GM18951 (cell line): ENCODE measurements around the gene GRM3.

Experiments used
- POLR2A ChIP-seq: IDR thresholded peaks from 4 replicates; pipeline ENCODE4 v1.6.1; 2011; ENCODE audit warnings: mild to moderate bottlenecking; ENCODE audit not compliant: insufficient read length, insufficient read depth; ENCODE audit errors: extremely low read depth
- in situ Hi-C: fragments of 300-500 bp; cut with MboI; formaldehyde crosslinking; loops from one replicate; pipeline ENCODE4 v1.12.0; 2022; ENCODE audit warnings: low sequenced_read_pairs, mixed read lengths, inconsistent platforms; ENCODE audit not compliant: unreplicated experiment

GRM3 gene

DNA sequence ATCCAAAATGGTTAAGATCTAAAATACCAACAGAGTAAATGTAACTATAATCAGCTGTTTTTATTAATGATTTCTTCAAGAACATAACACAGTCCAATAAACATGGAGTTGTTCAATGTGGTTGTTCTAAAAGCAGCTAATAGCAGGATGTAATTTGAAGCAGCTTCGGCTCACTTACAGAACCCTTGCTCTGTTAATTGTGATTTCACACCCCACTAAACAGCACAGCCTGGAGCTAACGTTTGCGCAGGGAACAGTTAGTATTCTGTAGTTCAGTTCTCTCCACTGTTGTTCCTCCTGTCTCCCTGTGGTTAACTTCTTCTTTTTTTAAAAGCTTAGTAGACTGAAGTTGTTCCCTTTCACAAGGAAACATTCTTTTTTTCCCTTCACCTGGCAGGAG lies 104.0 kb downstream of the GRM3 start:
- in situ Hi-C loops = no loop called here
- TF ChIP-seq POLR2A = no peak

DNA sequence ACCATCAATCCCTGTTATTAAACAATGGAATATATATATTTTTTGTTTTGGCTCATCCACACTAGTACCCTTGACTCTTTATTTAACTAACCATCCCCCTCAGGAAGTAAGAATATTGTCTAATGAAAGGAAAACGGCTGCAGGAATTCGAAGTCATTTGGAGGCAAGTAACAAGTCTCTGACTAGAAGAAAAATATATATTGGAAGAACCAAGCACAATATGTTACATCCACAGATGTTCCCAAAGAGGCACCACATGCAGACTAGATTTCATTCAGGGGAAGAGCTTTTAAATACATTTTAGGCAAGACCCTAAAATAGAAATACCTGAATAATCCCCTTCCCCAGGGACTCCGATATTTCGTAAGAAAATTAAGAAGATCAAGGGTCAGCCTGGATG lies 104.5 kb downstream of the GRM3 start:
- in situ Hi-C loops = no loop called here

DNA sequence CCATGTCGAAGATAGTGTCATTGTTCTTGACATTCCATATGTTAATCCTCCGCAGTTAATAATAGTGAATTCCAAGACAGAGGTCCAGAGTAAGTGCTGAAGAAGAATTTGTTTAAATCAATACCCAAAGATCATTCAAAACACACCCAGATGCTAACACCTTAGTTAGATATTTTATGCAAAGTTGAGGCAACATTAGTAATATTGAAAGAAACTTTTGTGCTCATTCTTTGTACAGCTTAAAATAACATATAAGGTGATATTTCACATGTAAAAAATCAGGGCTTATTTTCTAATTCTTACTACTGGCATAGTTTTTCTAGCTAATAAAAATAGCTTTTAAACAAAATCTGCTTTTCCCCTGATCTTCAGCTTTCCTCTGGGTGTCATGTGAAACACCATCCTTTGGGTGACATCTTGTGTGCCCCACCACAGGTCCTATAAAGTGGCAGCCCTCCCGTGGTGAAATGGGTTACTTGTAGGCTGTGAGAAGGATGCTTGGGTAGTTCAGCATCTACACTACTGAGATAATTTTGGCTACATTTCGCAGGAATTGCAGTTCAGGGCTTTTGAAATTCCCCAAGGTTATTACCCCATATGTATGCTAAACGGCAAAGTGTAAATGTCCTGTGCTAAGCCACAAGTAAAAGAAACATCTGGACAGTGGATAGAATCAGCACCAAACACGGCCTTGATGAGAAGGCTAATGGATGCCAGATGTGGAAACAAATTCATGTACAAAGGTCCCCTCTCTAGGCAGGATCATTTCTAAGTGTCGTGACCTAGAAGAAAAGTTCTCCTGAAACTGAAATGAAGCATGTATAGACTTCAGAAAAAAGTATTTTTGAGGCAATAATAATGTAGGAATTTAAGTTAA lies 105.4 kb downstream of the GRM3 start:
- in situ Hi-C loops = no loop called here
- no peak for TF ChIP-seq POLR2A

More for the DNA sequence above, 104.5 kb downstream of the GRM3 start:
- no peak for TF ChIP-seq POLR2A

DNA sequence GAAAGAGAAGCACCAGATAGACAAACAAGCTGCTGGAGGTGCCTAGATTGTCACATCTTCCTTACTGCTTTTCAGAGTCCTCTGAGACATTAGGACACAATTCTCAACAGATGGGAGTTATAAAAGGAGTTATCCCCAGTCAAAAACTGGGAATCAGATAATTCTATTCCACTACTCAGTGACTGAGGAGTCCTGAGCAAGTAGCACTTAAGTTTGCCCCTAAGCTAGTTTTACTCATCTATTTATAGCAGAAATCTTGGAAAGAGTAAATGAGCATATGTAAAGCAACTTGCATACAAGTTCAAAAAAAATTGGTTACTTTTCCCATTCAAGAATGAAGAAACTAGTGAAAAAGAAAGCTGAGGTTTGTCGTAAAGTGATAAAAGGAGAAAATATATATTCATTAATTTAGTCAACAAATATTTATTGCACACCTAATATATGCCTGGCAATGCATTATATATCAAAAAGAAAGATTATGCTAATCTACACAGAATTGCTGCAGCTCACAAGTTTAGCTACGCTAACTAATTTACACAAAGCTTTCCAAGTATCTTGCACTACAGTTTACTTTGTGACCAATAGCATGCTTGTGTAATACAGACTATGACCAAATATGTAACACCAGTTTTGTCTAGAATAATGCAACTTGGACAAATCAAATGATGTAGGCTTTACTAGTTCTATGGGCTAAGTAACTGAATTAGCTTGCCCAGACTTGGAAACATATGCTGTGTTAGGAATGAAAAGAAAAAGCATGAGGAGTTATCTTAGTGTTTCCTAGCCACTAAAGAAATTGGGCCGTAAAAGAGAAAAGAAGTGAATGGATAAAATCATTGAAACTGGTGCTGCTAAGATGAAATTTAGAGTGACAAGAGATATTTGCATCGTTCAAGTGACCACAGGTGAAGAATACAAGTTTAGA lies 106.3 kb downstream of the GRM3 start:
- in situ Hi-C loops = no loop called here
- TF ChIP-seq POLR2A = no peak

DNA sequence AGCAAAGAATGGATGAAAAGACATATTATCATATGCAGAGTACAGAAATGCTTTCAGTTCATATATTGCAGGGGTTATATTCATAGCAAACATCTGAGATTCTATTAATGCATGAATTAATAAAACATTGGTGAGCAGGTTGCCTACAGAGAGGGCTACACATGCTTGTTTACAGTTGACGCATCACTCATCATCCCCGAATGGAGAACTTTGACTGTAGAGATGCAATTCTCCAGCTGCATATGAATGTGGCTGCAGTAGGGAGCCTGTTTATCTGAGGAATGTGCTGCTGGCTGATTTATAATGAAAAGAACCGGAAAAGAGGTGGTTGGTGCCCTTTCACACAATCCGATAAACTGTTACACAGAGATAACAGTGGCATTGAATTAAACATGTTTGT lies 116.5 kb downstream of the GRM3 start:
- in situ Hi-C loops = no loop called here
- TF ChIP-seq POLR2A = no peak

DNA sequence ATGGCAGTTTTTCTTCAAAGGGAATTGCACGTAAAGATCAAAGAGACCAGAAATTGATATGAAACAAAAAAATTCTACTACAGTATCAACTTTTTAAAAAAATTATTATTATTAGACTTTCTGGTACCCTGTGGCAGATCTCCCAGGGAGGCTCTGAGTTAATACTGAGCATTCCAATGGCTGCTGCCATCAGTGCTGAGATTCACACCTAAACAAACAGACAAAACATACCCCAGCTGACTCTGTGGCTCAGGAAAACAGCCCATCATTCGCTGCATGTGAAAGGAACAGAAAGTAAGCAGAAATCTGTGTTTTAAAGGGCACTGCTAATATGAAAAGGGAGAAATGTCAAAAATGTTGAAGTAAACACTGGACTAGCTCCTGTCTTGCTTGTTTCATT lies 118.4 kb downstream of the GRM3 start:
- TF ChIP-seq POLR2A = no peak
- in situ Hi-C loops = no loop called here

DNA sequence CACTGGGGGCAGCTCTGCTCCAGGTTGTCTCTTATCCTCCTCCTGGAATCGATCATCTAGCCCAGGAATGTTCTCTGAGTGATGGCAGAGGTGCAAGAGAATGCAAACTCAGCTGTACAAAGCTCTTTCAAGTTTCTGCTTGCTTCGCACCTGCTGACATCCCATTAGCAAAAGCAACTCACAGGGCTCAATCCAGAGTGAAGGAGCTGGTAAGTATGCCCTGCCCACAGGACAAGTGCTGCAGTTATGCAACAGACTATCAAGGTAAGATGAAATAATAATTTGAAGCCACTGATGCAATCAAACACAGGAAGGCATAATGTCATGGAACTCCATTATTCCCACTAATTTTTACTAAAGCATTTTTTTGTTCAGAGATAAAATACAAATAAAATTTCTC lies 122.2 kb downstream of the GRM3 start:
- no peak for TF ChIP-seq POLR2A
- in situ Hi-C loops = no loop called here

DNA sequence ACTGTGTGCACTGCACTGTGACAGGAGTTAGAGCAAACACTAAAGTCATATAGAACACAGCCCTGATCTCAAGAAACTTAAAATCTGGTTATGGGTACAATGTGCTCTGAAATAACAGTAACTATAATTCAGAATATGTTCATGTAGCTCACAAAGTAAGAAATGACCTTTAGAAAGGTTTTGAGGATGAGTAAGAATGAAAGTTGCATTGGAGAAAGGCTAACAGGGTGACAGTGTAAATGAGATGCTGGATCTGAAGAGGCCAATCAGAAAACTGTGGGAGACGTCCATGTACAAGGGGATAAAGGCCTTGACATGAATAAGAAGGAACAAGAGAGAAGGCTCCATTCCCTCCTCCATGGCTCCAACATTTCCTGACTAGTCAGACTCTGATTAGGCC lies 124.7 kb downstream of the GRM3 start:
- no peak for TF ChIP-seq POLR2A

DNA sequence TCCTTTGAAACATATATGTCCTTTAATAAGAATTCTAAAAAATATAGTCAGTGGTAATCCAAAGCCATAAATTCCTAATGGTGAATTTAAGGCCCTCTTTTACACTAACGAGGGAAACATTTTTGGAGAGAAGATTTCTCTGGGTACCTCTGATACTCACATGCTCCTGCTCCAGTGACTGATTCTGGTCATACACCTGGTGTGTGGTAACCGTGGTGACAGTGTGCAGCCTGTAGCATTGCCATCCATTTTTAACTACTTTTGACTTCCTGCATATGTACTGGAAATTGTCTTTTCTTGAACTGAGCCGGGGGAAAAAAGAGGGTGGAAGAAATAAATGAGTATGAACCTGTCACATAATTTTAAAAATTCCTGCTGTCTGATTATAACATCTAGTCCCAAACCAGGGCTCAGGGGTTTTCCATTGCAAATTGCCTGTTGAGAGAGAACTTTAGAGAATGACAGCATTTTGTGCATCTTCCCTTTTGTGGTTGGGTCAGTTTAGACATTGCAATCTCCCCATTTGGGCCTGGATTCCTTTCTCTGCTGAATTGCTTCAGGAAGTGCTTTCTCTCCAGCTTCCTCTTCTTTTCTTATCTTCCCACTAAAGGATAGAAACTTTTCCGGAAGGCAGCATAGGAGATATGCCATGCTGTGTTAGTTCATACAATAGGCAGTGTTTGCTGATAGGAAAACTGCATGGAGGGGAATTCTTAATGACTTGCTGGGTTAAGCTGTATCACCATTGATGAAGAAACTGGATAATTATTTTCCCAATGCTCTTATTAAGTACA lies 125.5 kb downstream of the GRM3 start:
- no peak for TF ChIP-seq POLR2A
- in situ Hi-C loops = no loop called here

More for the DNA sequence above, 124.7 kb downstream of the GRM3 start:
- in situ Hi-C loops = no loop called here

DNA sequence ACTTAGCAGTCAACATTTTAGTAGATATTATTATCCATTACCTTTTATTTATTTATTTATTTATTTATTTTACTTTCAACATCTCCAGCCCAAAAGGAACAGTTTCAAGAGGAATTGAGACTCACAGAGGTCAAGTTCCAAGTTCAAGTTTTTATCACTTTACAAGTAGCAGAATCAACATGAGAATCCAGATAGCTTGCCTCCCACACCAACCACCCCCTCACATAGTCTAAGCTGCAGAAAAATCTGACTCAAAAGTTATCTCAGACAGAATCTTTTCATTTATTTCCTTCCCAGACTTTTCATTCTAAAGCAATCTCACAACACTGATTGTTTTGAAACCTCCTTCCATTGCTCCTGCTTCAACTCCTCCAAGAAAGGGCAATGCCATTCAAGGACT lies 129.6 kb downstream of the GRM3 start:
- TF ChIP-seq POLR2A = no peak
- in situ Hi-C loops = no loop called here

DNA sequence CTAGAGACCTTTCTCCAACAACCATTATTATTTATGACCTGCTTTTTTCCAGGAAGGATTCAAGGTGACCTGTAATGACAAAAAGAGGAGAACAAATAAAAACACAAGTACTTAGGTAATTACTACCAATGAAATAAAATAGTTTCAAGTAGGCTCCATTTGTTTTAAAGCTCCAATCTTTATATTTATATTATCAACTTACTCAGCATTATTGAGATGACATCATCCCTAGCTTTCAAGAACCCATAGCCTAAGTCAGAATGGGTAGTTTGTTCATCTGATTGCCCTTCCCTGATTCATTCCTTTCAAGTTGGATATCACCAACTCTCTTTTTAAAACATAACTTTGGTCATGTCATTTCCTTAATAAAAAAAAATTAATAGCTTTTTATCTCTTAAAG lies 131.5 kb downstream of the GRM3 start:
- no peak for TF ChIP-seq POLR2A
- in situ Hi-C loops = no loop called here

DNA sequence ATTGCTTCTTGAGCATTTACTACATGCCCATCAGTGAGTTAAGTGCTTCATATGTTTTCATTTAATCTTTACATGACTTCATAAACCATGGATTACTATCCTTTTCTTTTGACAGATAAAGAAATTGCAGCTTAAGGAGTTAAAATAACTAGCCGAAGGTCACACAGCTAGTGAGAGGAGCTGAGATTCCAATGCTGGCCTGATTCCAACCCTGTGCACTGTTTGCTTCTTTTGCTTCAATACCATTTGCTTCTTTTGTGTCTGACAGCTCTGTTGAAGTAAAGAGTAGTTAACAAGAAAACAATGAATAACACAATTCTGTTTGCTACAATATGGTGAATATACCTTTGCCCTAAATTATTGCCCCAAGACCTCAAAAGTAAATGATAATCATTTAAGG lies 132.4 kb downstream of the GRM3 start:
- in situ Hi-C loops = no loop called here

DNA sequence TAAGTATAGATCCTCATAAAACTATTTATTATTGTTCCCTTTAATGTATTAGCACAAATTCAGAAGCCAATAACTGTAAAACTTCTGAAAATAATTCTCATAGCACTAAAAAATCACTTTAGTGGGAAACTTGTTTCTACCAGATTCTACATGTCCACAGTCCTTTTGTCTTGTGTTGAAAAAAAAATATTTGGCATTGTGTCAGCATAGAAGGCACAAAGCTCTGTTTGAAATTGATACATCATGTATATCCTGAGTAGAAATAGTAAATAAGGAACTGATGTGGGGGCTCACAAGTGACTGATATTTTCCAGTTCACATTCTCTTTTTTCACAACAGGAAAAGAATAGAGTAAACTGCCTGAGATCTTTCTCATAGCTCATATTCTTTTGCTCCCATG lies 134.6 kb downstream of the GRM3 start:
- in situ Hi-C loops = no loop called here
- TF ChIP-seq POLR2A = no peak

More for the DNA sequence above, 132.4 kb downstream of the GRM3 start:
- no peak for TF ChIP-seq POLR2A

DNA sequence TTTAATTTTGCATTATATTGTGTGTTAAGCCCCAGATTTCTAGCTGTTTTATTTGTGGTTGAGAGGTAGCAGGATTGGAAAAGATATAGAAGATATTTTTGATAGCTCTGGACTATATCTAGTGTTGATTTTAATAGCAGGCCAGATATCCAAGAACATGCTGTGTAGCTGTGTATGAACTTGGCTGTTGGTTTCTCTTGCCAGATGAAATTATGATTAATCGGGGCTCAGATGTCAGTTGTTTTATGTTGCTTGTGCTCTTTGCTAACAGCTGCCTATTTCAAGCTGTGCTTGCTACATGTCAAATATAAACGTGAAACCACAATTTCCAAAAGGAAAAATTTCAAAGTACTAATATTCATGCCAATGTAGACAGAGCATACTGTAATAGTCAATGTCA lies 141.1 kb downstream of the GRM3 start:
- no peak for TF ChIP-seq POLR2A
- in situ Hi-C loops = no loop called here
